C4-2B (cell line): ENCODE results near the gene CCDC92B.
"Not testable (repeated sequence)": the region's sequence is repeated elsewhere in the genome, so short reads cannot be mapped to it uniquely, and the experiment has no call there.

Experiments
- H3K27ac ChIP-seq: fragments of 450-650 bp; 2 replicates; pipeline ENCODE4 v1.5.1; 2017
- ZFX ChIP-seq: fragments of 450-650 bp; IDR thresholded peaks from 2 replicates; pipeline ENCODE4 v1.6.1; 2017
- TF ChIP-seq, protein P1 (sequence below): fragments of 450-650 bp; conservative IDR thresholded peaks from 2 replicates; pipeline ENCODE4 v1.5.1; 2017; ENCODE audit warnings: mild to moderate bottlenecking

Gene CCDC92B

DNA sequence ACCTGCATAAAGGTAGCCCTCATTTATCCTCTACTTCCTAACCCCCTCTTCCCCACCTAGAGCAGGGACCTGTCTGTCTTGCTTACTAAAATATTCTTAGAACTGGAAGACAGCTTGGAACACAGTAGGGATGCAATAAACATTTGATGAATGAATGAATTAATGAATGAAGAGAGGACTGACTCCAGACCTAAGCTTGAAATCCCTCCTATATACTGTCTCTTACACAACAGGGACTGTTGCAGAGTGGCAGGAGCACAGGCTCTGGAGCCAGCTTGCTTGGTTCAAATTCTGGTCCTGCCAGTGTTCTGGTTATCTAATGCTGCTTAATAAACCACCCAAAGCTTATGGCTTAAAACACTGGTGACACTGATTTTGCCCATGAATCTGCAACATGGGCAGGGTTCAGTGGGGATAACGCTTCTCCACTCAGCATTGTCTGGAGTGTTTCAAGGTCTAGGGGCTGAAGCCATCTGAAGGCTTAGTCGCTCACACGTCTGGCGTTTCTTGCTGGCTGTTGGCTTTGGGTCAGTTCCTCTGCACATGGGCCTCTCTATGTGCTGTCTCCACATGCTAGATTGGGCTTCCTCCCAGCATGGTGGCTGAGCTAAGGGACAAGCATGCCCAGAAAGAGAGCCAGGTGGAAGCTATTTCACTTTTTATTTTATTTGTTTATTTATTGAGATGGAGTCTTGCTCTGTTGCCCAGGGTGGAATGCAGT lies 34.0 kb upstream of the CCDC92B start:
- TF ChIP-seq, protein P1, sequence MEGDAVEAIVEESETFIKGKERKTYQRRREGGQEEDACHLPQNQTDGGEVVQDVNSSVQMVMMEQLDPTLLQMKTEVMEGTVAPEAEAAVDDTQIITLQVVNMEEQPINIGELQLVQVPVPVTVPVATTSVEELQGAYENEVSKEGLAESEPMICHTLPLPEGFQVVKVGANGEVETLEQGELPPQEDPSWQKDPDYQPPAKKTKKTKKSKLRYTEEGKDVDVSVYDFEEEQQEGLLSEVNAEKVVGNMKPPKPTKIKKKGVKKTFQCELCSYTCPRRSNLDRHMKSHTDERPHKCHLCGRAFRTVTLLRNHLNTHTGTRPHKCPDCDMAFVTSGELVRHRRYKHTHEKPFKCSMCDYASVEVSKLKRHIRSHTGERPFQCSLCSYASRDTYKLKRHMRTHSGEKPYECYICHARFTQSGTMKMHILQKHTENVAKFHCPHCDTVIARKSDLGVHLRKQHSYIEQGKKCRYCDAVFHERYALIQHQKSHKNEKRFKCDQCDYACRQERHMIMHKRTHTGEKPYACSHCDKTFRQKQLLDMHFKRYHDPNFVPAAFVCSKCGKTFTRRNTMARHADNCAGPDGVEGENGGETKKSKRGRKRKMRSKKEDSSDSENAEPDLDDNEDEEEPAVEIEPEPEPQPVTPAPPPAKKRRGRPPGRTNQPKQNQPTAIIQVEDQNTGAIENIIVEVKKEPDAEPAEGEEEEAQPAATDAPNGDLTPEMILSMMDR, result no peak
- no peak for TF ChIP-seq ZFX
- no peak overlapping the region for H3K27ac ChIP-seq

- no peak for TF ChIP-seq ZFX
- TF ChIP-seq, protein P1, result no peak
- H3K27ac ChIP-seq, result no peak overlapping the region
Observed at GRCh38 chr17:2782055-2782454, 32.6 kb upstream of the CCDC92B start.

GRCh38 chr17:2781598-2781997 lies 32.1 kb upstream of the CCDC92B start:
- H3K27ac ChIP-seq, result not testable (repeated sequence)

DNA sequence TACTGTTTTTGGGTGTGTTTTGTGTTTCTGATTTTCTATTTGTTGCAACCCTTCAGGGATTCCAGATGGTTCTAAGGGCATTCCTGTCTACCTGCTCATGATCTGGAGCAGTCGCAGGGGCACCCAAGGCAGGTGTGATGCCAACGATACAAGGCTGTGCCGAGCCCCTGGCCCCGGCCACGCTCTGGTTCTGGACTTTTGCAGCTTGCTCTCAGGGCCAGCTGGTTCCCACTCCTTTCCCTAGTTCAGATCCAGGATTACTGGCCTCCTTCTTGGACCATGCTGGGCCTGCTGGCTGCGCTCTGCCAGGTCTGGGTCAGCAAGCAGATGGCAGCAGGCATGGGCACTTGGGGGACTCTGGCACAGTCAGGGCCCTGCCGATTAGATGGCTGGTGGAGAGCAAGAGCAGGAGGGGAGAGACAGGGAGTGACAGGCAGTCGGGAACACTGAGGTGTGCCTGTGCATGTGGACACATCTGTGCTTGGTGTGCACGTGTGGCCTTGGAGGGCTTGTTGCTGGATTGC lies 31.5 kb upstream of the CCDC92B start:
- TF ChIP-seq, protein P1, result no peak
- no peak for TF ChIP-seq ZFX
- no peak overlapping the region for H3K27ac ChIP-seq

GRCh38 chr17:2780256-2780655 lies 30.8 kb upstream of the CCDC92B start:
- TF ChIP-seq, protein P1, result no peak
- no peak for TF ChIP-seq ZFX
- H3K27ac ChIP-seq, result no peak overlapping the region

- TF ChIP-seq ZFX, result no peak
- no peak overlapping the region for H3K27ac ChIP-seq
Observed at GRCh38 chr17:2779545-2779944, 30.1 kb upstream of the CCDC92B start.

- H3K27ac ChIP-seq, result no peak overlapping the region
- TF ChIP-seq, protein P1, result no peak
- no peak for TF ChIP-seq ZFX
Observed at GRCh38 chr17:2778489-2778888, 29.0 kb upstream of the CCDC92B start.

DNA sequence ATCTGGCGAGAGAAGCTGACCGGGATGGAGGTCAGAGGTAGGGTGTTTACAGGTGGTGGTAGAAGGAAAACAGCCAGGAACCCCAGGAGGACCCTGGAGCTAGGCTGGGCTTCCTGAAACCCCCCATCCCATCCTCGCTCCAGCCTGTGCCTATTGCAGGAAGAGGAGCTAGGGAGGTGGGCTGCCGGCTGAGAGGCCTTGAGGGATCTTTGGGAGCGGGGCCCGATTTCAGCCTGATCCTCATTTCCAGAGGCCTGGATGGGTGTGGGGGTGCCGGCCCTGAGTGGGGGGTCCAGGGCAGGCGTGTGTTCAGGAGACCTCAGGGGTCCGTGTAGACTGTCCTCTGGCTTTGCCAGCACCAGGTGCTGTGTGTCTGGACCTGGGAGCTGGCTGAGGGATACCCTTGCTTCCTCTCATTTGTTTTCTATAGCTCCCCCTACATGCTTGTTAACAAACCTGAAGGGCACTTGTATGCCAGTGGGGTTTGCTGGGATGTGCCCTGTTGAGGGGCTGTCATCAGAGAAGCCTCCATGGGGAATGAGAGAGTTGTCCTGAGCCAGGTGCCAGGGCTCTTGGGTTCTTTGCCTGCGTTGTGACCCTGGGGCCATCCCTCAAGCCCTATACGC lies 27.9 kb upstream of the CCDC92B start:
- H3K27ac ChIP-seq, result no peak overlapping the region
- TF ChIP-seq, protein P1, result no peak
- TF ChIP-seq ZFX, result no peak
